Urothelium cell line (cell line): ENCODE measurements around the gene DIPK1C.

Experiments used
- DNase-seq: peaks from one replicate; pipeline ENCODE4 v3.0.0; 2011; ENCODE audit warnings: low spot score, mixed read lengths
- FAIRE-seq: peaks from 2 replicates; lab custom pipeline; 2011; peaks lifted over from hg19 to GRCh38; lab: Jason Lieb, UNC

Gene DIPK1C

DNA sequence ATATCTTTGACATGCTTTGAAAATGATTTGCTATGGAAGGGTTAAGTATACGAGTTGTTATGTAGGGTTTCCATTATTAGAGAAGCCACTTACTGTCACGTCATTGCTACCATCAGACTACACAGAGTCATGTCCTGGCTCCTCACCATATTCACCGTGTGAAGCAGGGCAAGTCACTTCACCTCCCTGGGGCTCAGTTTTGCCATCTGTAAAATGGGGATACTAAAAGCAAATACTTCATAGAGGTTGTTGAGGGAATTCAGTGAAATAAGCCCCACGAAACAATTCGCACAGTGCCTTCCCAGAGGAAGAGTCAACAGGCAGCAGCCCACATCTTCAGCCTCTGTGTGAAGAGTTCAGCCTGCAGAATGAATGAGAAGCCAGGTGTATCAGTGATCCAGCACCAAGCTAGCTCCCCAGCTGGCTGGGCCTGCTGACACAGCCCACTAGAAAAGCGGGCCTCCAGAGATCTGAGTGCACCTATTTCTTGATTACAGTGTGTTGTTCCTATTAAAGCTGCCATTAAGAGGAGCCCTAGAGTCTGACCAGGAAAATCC lies 3.4 kb downstream of the DIPK1C start:
- no peak for FAIRE-seq

GRCh38 chr18:74453016-74453566 lies 4.0 kb downstream of the DIPK1C start:
- no peak for DNase-seq
- no peak for FAIRE-seq

More for the DNA sequence above, 3.4 kb downstream of the DIPK1C start:
- no peak for DNase-seq

GRCh38 chr18:74451148-74451547 lies 6.0 kb downstream of the DIPK1C start:
- FAIRE-seq (no peak), DNase-seq (no peak)

GRCh38 chr18:74450626-74451025 lies 6.5 kb downstream of the DIPK1C start:
- FAIRE-seq, result no peak
- DNase-seq, result no peak

DNA sequence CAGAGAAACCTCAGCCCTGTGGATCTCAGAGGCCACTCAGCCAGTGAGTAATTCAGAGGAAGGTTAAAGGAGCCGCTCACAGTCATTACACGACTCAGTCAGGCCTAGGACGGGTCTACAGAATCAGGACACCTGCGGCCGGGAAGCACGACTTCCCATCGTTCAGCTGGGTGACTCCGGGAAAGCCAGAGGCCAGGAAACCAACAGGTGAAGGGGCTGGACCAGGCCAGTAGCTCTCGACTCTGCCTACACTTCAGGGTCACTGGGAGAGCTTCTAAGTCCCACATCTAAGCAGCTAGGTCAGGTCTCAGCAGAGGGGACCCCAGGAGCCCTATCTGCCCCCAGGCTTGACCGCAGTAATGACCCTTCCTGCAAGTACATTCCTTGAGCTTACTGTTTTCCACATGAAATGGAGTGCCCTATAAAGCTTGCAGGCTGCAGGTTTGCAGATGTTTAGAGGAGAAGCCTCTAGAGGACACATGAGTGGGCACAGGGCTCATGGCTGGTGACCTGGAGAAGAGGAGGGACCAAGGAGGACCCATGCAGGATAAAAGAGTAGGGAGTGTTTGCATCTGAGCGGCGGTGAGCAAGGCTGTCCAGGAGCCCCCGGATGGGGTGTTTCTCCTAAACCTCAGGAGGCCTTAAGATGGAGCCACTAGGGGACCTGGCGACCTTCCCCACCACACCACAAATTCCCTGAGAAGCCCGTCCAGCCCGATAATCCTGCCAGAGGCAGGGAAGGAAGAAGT lies 9.5 kb downstream of the DIPK1C start:
- FAIRE-seq (no peak), DNase-seq (no peak)

GRCh38 chr18:74446631-74447403 lies 10.3 kb downstream of the DIPK1C start:
- DNase-seq, result no peak
- no peak for FAIRE-seq

GRCh38 chr18:74446178-74446577 lies 10.9 kb downstream of the DIPK1C start:
- no peak for FAIRE-seq
- no peak for DNase-seq

GRCh38 chr18:74445585-74445984 lies 11.5 kb downstream of the DIPK1C start:
- FAIRE-seq (no peak), DNase-seq (no peak)

- no peak for DNase-seq
- no peak for FAIRE-seq
These were observed 13.0 kb downstream of the DIPK1C start for GRCh38 chr18:74444104-74444503.

DNA sequence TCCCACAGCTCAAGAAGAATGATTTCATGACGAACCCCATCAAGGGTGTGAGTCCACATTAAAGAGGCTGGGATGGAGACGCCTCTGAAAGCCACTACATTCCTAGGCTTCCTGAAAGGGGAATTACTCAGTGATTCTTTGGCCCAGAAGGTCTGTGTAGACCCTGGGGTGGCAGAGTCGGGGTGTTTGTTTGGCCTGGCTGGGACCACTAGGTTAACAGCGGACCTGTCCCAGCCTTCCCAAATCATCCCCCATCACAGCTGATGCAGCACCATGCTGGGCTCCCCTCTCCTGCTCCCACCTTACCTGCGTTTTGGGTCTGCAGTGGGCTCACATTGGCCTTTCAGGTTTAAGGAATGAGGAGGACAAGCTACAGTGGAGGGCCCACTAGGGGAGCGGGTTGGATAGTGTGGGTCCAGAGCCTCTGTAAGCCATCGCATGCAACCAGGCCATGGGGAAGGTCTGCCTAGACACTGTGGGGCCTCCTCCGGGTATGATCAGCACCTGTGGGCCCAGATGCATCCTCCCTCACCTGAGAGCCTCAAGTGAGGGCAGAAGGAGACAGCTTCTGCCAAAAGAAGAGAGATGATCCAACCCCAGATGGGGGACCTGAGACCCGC lies 16.2 kb downstream of the DIPK1C start:
- DNase-seq (no peak), FAIRE-seq (no peak)

DNA sequence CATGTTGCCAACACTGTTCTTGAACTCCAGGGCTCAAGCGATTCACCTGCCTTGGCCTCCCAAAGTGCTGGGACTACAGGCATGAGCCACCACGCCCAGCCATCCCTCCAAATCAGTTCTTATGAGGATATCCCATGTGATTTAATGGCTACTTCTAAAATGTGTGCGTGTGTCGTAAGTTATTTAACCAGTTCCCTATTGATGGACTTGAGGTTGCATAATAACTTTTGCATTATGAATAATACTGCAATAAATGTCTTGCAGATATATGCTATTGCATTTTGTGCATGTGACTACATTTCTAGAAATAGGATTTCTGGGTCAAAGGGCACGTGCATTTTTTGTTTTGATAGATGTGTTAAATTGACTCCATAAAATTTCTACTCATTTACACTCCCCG lies 19.0 kb downstream of the DIPK1C start:
- FAIRE-seq (no peak), DNase-seq (no peak)

- FAIRE-seq (no peak), DNase-seq (no peak)
These were observed 20.8 kb downstream of the DIPK1C start for GRCh38 chr18:74436158-74436769.

DNA sequence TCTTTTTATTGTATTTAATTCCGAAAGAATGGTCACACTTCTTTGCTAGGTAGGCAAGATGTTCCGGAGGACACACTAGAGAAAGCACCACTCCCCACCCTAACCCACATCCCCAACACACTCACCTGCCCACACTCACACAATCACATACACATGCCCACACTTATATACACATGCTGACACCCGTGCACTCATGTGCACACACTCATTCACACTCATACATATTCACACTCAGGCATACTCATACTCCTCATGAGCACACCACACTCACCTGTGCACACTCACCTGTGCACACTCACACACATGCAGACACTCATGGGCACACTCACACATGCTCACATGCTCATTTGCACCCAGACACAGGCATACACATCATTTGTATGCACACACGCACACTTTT lies 21.4 kb downstream of the DIPK1C start:
- FAIRE-seq, result peak; percentile 9

GRCh38 chr18:74434466-74434865 lies 22.6 kb downstream of the DIPK1C start:
- FAIRE-seq (no peak), DNase-seq (no peak)

More for the DNA sequence above, 21.4 kb downstream of the DIPK1C start:
- no peak for DNase-seq

- FAIRE-seq (no peak), DNase-seq (no peak)
These were observed 26.1 kb downstream of the DIPK1C start for GRCh38 chr18:74430806-74431571.

DNA sequence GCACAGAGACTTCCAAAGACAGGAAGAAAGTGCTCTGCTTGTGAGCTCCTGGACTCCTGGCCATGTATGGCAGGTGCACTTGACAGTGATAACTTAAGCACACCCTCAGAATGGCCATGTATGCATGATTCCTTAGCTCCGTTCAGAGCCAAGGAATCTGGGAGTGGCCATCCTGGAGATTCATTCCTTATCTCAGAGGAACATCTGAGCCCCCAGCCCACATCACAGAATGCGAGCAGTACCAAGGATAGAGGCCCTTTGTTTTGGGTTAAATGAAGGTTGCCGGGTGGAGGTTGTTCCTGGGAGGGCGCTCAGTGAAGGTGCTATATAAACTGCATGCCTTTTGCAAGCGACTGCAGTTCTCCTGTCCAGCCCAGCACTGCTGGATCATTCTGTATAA lies 26.9 kb downstream of the DIPK1C start:
- no peak for DNase-seq
- no peak for FAIRE-seq

- no peak for FAIRE-seq
- no peak for DNase-seq
These were observed 28.0 kb downstream of the DIPK1C start for GRCh38 chr18:74429096-74429495.

DNA sequence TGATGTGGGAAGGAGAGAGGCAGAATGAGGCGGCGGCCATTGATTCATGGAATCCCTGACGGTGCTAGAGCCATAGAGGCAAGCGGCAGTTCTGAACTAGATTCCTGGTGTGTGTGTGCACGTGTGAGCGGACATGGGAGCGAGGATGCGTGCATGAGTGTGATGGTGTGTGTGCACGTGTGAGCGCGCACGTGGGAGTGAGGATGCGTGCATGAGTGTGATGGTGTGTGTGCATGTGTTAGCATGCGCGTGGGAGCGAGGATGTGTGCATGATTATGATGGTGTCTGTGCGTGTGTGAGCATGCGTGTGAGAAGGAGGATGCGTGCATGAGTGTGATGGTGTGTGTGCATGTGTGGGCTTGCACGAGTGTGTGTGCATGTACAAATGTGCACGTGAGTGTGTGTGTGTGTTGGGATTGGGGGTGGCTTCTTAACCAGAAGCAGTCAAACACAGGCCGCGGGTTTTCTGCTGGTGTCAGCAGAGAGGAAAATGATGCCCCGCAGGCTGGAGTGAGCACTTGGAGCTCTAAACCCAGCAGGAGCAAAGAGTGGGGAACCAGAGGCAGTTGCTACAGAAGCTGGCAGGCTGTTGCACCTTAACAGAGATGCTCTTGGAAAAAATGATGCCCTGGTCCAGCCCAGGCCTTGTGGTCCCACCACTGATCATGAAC lies 29.5 kb downstream of the DIPK1C start:
- DNase-seq, result no peak
- FAIRE-seq, result no peak

DNA sequence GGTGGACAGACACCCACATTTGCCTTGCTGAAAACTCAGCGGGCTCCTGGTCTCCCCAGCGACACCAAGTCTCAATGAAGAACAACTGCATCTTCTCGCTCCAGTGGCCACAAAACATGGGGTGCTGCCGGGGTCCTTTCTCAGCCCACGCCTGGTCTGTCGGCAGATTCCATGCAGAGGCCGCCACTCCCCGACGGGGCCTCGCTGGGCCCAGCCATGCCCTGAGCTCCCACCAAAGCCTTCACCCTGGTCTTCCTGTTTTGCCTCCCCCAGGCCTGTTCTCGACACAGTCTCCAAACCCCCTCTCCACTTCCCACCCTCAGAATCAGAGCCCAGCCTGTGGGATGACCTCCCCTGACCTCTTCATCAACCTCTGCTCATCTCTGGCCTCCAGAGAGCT lies 31.2 kb downstream of the DIPK1C start:
- DNase-seq, result no peak

More for the DNA sequence above, 31.2 kb downstream of the DIPK1C start:
- FAIRE-seq, result no peak
